GM12878 (cell line): ENCODE measurements around the gene PODXL2. TPM values are rescaled to one million over a fixed set of nuclear protein-coding genes. Genes with fewer than 3 reads are reported as not detected.

Experiments
- ATAC-seq: fragments of 200-7000 bp; cut with Tn5 transposase; 3 replicates; pipeline ENCODE4 v1.9.1; 2020; ENCODE audit warnings: mild to moderate bottlenecking, moderate library complexity
- BruUV-seq: library from RNA; stranded (reverse); fragments of 400-500 nt; replicated peaks from 2 replicates; lab custom pipeline; 2021; lab: Mats Ljungman, UMichigan
- CTCF ChIA-PET: fragments of 300-600 bp; sonication (Branson Sonifier 250); formaldehyde crosslinking; extraction: SDS; loops from one replicate; lab custom pipeline; 2021; ENCODE audit warnings: inconsistent platforms; lab: Yijun Ruan, JAX
- POLR2A ChIA-PET: fragments of 350-600 bp; formaldehyde crosslinking; extraction: SDS; loops from one replicate; lab custom pipeline; 2021; ENCODE audit warnings: inconsistent platforms; lab: Charles Lee
- RAD21 ChIA-PET: fragments of 300-600 bp; sonication (Branson Sonifier 250); formaldehyde crosslinking; loops from one replicate; lab custom pipeline; 2023; ENCODE audit warnings: antibody characterized with exemption; ENCODE audit not compliant: unreplicated experiment; lab: Charles Lee
- SMC1A ChIA-PET: fragments of 300-600 bp; sonication (Branson Sonifier 250); formaldehyde crosslinking; loops from one replicate; lab custom pipeline; 2023; ENCODE audit not compliant: unreplicated experiment, uncharacterized antibody; lab: Charles Lee
- DNase-seq: peaks from one replicate; pipeline ENCODE4 v3.0.0-alpha.2; 2011; ENCODE audit warnings: low read depth, low spot score
- FAIRE-seq: peaks from 3 replicates; lab custom pipeline; 2011; peaks lifted over from hg19 to GRCh38; lab: Jason Lieb, UNC
- H2AFZ ChIP-seq: 2 replicates; pipeline ENCODE4 v1.6.0; 2011; ENCODE audit warnings: low read depth, low read length, control low read depth; ENCODE audit not compliant: control insufficient read depth
- H3K27ac ChIP-seq: 2 replicates; pipeline ENCODE4 v1.5.1; 2011; ENCODE audit warnings: control low read depth; ENCODE audit not compliant: control insufficient read depth, insufficient read depth
- H3K27me3 ChIP-seq, 2 experiments: replicated peaks in 1 of 2; 2 replicates each; pipeline versions ENCODE4 v1.6.0 to v1.6.1; 2011; ENCODE audit warnings: low read length in 1 of 2; ENCODE audit not compliant: control insufficient read depth in 2 of 2, insufficient read depth in 2 of 2
- H3K36me3 ChIP-seq, 2 experiments: 2 replicates each; pipeline ENCODE4 v1.5.1; 2011; ENCODE audit warnings: low read length in 1 of 2; ENCODE audit not compliant: control insufficient read depth in 2 of 2, insufficient read depth in 2 of 2
- H3K4me1 ChIP-seq: 2 replicates; pipeline ENCODE4 v1.6.1; 2011; ENCODE audit warnings: mild to moderate bottlenecking, low read length, moderate library complexity, mixed read lengths; ENCODE audit not compliant: control insufficient read depth, insufficient read depth
- H3K4me2 ChIP-seq: 2 replicates; pipeline ENCODE4 v1.6.0; 2011; ENCODE audit warnings: control low read depth; ENCODE audit not compliant: control insufficient read depth, insufficient read depth
- H3K4me3 ChIP-seq: fragments of 200-600 bp; sonication (generic); 2 replicates; pipeline ENCODE4 v1.5.1; 2016
- H3K79me2 ChIP-seq: 2 replicates; pipeline ENCODE4 v1.6.0; 2011; ENCODE audit warnings: low read length; ENCODE audit not compliant: control insufficient read depth, insufficient read depth
- H3K9ac ChIP-seq: 2 replicates; pipeline ENCODE4 v1.8.0; 2011; ENCODE audit warnings: low read length, control low read depth, mixed read lengths; ENCODE audit not compliant: control insufficient read depth, insufficient read depth
- H3K9me3 ChIP-seq: replicated peaks from 3 replicates; pipeline ENCODE4 v1.5.1; 2011; ENCODE audit warnings: mild to moderate bottlenecking, low read length; ENCODE audit not compliant: control insufficient read depth, insufficient read depth
- H4K20me1 ChIP-seq: 2 replicates; pipeline ENCODE4 v1.6.0; 2011; ENCODE audit not compliant: control insufficient read depth, insufficient read depth
- BCL11A ChIP-seq: IDR thresholded peaks from 2 replicates; pipeline ENCODE4 v1.6.1; 2011; ENCODE audit warnings: low read depth, low read length
- E4F1 ChIP-seq: fragments of 450-650 bp; IDR thresholded peaks from 2 replicates; pipeline ENCODE4 v1.6.1; 2018; ENCODE audit warnings: borderline replicate concordance, mild to moderate bottlenecking; ENCODE audit not compliant: partially characterized antibody
- RBBP5 ChIP-seq: fragments of 200-600 bp; sonication (generic); conservative IDR thresholded peaks from 2 replicates; pipeline ENCODE4 v1.6.1; 2016
- SIX5 ChIP-seq: IDR thresholded peaks from 2 replicates; pipeline ENCODE4 v1.6.1; 2011; ENCODE audit warnings: mild to moderate bottlenecking, low read depth, low read length, moderate library complexity; ENCODE audit not compliant: severe bottlenecking
- SKIL ChIP-seq: fragments of 450-650 bp; IDR thresholded peaks from 2 replicates; pipeline ENCODE4 v1.6.1; 2017; ENCODE audit warnings: mild to moderate bottlenecking, low read depth, inconsistent platforms; ENCODE audit not compliant: poor library complexity, severe bottlenecking
- STAT3 ChIP-seq: IDR thresholded peaks from 2 replicates; pipeline ENCODE4 v1.6.1; 2011; ENCODE audit warnings: low read depth, low read length, improper control_type of control experiment
- ZNF207 ChIP-seq: fragments of 450-650 bp; IDR thresholded peaks from 2 replicates; pipeline ENCODE4 v1.6.1; 2014; ENCODE audit warnings: antibody characterized with exemption, mild to moderate bottlenecking, borderline replicate concordance
- WGBS: methylation state at CpG from one replicate; pipeline ENCODE4 v1.1.6; 2016; ENCODE audit warnings: low lambda C conversion rate; ENCODE audit not compliant: insufficient replicate concordance, insufficient coverage; ENCODE audit errors: missing lambda C conversion rate; 5-methylcytosine and 5-hydroxymethylcytosine counted together
- in situ Hi-C: fragments of 300-500 bp; cut with MboI; formaldehyde crosslinking; loops from 9 replicates; pipeline ENCODE4 v1.14.3; 2018; ENCODE audit warnings: mixed read lengths
- intact Hi-C: fragments of 100-400 bp; cut with micrococcal nuclease; formaldehyde crosslinking; loops from one replicate; pipeline ENCODE4 v1.14.2; 2022; ENCODE audit not compliant: unreplicated experiment
- polyA plus RNA-seq, 11 experiments: library from polyadenylated mRNA; depleted of rRNA in 4 of 11; unstranded in 6 of 11; stranded (reverse) in 5 of 11; fragments of >200 nt; fragmentation: Nextera tagmentation in 4 of 11; fragmentation: Illumina TruSeq in 1 of 11; extraction: Ambion mirVana in 4 of 11; extraction: Trizol in 1 of 11; gene quantifications; 1 replicate in 1 of 11; 2 replicates in 10 of 11; pipeline versions ENCODE4 v1.2.1 to v1.2.3, GENCODE V29; 2011 to 2016; ENCODE audit warnings: inconsistent platforms in 2 of 11, missing spikeins in 2 of 11, low read depth in 1 of 11
- total RNA-seq, 4 experiments: library from RNA; depleted of rRNA in 3 of 4; stranded (reverse); fragments of >200 nt in 3 of 4; fragmentation: Illumina TruSeq in 1 of 4; extraction: Trizol in 1 of 4; gene quantifications; 2 replicates each; pipeline versions ENCODE4 v1.2.1 to v1.2.3, GENCODE V29; 2013 to 2021

PODXL2 gene
- total and polyA plus RNA-seq, 10 of the 15 experiments (the other 5 are each of a cell fraction or from before 2014, with no cell fraction given), result 0.03 to 24.4 (median 13.6) TPM; not detected in 2

GRCh38 chr3:127689266-127689860 is 60.4 kb downstream of the PODXL2 start (continued):
- TF ChIP-seq E4F1 (no peak), STAT3 (no peak), RBBP5 (no peak), SKIL (no peak), ZNF207 (no peak), BCL11A (no peak), SIX5 (no peak)

GRCh38 chr3:127690106-127690505 is 61.1 kb downstream of the PODXL2 start:
- Histone ChIP-seq H3K9ac (no peak overlapping the region), H3K4me2 (no peak overlapping the region), H3K4me3 (no peak overlapping the region), H3K4me1 (no peaks in the 10 kb centered on the region), H3K36me3 (peaks cover 17 to 30% of the 10 kb centered on the region in 2 experiments), H3K27ac (no peak overlapping the region), H3K9me3 (no peaks in the 10 kb centered on the region), H4K20me1 (no peaks in the 10 kb centered on the region), H3K27me3 (no peaks in the 10 kb centered on the region), H3K79me2 (no peaks in the 10 kb centered on the region), H2AFZ (no peak overlapping the region)
- no peak for TF ChIP-seq BCL11A
- RAD21 ChIA-PET, result no interaction called here
- CTCF ChIA-PET, result interaction anchor here (1.7 kb wide), 1 partner anchor 144 kb away, joined by 3 read pairs; no protein-coding TSS in a partner anchor
- SMC1A ChIA-PET, result no interaction called here
- intact Hi-C loops, result no loop called here
- in situ Hi-C loops, result no loop called here
- POLR2A ChIA-PET, result no interaction called here
- FAIRE-seq, result no peak
- no TSS peak for BruUV-seq
- no peak for ATAC-seq
- DNase-seq, result no peak
- WGBS, result 99% methylated on average over 4 of the region's 4 CpGs
